GM19099 (cell line): ENCODE measurements around the gene CEMP1.

ENCODE experiments used
- POLR2A ChIP-seq: IDR thresholded peaks from 3 replicates; pipeline ENCODE4 v1.6.1; 2011; ENCODE audit warnings: low read depth; ENCODE audit not compliant: insufficient read length; ENCODE audit errors: extremely low read depth

CEMP1 gene, protein sequence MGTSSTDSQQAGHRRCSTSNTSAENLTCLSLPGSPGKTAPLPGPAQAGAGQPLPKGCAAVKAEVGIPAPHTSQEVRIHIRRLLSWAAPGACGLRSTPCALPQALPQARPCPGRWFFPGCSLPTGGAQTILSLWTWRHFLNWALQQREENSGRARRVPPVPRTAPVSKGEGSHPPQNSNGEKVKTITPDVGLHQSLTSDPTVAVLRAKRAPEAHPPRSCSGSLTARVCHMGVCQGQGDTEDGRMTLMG

DNA sequence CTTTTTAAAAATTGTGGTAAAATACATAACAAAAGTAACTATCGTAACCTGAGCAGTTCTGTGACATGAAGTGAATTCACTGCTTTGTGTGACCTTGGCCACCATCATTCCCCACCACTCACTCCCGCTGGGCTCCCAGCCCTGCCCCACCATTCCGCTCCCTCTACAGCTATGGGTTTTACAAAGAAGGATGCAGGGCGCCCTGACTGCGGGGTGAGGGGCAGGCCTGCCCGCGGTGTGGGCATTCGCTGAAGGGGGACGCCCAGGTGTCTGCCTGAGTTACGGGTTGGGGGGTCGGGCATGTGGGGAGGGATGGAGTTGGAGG lies at the start of gene CEMP1:
Gene CEMP1, minus strand, starts transcription at position 38 of the 325 bp plus-strand sequence. CDS start 335 bp downstream, outside the sequence.
- TF ChIP-seq POLR2A = no peak

DNA sequence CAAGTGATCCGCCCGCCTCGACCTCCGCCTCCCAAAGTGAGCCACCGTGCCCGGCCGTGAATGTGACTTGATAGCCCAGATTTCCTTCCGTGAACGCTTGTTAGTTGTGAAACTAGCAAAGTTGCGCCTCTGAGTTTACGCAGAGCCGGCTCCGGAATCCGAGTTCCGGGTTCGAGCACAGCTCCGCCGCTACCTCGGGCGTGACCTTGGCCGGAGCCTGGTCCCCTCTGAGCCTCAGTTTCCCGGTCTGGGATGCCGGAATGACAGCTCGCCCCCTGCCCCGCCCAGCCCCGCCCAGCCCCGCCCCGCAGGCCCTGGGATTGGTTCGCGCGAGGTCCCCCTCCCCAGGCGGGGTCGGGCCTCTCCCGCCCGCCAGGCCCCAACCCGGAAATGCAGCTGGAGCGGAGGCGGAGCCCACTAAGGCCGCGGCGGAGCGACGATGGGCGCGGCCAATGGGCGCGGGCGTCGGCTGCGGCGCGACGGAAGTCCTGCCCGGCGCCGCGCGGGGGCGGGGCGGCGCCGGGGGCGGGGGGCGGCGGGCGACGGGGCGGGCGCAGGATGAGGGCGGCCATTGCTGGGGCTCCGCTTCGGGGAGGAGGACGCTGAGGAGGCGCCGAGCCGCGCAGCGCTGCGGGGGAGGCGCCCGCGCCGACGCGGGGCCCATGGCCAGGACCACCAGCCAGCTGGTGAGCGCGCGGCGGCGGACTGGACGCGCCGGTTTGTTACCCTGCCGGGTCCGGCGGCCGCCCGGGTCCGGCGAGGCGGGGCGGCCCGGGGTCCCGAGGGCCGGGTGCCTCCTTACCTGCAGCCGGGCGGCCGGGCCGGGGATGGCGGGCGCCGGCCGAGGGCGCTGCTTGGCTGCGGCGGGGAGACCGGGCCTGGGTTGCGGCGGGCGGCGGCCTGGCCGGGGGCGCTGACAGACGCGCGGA lies 6.5 kb upstream of the CEMP1 start, which contains the start of gene PDPK1:
Gene PDPK1, plus strand, starts transcription at position 571 of the 929 bp plus-strand sequence. Its CDS starts 92 bp downstream, at position 663.
- peak; percentile 68 for TF ChIP-seq POLR2A

DNA sequence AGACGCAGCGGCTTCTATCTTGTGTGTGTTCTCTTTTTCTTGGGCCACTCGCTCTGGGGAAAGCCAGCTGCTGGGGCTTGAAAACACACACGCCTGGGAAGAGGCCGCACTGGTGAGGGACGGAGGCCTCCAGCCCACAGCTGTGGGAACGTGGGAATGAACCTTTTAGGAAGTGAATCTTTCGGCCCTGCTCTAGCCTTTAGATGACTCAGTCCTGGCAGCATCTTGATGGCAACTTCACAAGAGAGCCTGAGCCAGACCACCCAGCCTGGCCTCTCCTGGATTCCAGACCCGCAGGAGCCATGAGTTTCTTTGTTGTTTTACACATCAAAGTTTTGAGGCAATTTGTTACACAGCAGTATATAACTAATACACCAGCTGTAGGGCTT lies 4.4 kb upstream of the CEMP1 start:
- no peak for TF ChIP-seq POLR2A

DNA sequence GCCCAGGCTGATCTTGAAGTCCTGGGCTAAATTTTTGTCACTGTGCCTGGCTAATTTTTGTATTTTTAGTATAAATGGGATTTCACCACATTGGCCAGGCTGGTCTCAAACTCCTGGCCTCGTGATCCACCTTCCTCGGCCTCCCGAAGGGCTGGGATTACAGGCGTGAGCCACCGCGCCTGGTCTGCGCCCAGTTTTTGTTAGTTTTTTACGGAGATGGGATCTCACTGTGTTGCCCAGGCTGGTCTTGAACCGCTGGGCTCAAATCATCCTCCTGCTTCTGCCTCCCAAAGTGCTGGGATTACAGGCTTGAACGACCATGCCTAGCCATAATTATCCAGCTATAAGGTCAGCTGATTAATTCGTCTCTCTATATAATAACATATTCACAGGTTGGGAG lies 2.7 kb upstream of the CEMP1 start:
- no peak for TF ChIP-seq POLR2A

DNA sequence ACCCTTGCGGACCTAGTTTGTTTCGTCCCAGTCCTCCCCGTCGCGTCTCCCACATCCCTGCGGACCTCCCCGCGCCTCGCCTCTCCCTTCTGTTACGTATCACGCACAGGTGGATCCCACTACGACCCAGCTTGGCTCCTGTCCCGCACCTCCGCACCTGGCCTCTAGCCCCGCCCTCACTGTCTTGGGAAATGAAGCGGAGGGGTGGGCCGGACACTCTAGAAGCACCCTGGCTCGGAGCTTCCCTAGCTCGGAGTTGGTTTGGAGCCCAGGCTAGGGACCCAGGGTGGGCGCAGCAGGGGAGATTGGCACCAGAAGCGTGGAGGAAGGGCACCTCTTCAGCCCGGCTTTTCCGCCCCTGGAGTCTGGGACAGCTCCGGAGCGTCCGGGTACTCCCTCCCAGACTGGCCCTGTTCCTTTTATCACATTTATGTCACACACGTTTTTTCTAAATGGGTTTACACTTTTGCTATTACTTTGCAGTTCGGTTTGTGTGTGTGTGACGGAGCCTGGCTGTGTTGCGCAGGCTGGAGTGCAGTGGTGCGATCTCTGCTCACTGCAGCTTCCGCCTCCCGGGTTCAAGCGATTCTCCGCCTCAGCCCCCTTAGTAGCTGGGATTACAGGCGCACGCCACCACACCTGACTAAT lies 1.4 kb upstream of the CEMP1 start:
- no peak for TF ChIP-seq POLR2A

DNA sequence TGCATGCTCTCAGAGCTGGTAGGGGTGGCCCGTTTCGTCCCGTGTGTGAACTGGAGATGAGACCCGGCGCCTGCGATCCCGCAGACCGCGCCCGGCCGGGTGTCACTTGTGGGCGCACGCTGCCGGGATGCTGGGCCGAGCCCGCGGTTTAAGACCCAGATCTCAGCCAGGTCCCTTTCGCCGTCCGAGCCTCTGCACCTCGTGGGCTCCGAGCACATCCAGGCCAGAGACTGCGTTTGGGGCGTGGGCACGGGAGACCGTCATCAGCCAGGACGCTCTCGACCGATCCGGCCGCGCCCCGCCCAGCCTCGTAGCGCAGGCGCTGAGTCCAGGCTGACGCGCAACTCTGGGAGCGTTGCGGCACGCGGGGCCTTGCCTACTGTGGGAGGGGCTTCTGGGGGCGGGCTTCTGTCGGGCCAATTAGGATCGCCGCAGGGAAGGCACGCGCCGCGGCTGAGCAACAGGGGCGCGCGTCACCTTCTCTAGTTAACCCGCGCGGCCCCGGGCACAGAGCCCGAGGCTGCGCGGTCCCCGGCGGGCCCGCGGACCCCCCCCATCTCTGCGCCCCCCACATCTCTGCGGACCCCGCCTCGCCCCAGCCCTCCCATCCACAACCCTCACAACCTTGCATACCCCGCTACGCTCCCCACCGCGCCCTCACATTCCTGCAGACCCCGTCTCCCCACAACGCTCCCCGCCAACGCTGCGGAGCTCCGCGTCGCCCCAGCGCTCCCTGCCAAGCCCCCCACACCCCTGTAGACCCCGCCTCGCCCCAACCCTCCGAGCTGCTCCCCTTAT lies 687 bp upstream of the CEMP1 start:
- TF ChIP-seq POLR2A = peak; percentile 54

DNA sequence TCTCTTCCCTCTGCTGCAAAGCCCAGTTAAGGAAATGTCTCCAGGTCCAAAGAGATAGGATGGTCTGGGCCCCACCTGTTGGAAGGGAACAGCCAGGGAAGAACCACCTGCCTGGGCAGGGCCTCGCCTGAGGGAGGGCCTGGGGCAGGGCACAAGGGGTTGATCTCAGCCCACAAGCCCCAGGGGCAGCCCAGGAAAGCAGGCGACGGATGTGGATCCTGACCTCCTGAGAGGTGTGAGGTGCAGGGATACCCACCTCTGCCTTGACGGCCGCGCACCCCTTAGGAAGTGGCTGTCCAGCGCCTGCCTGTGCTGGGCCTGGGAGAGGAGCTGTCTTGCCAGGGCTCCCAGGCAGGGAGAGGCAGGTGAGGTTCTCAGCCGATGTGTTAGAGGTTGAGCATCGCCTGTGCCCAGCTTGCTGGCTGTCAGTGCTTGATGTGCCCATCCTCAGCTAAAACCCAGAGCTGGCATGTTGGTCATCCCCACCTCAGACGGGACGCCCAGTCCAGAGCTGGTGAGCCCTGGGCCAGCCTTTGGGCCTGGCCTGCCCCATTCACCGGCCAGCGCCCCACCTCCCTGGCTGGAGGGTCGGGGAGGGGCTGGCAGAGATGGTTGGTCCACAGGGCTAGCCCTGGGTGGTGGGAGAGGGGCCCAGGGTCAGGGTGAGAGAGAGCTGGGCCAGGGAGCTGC lies 434 bp downstream of the CEMP1 start:
- TF ChIP-seq POLR2A = no peak

DNA sequence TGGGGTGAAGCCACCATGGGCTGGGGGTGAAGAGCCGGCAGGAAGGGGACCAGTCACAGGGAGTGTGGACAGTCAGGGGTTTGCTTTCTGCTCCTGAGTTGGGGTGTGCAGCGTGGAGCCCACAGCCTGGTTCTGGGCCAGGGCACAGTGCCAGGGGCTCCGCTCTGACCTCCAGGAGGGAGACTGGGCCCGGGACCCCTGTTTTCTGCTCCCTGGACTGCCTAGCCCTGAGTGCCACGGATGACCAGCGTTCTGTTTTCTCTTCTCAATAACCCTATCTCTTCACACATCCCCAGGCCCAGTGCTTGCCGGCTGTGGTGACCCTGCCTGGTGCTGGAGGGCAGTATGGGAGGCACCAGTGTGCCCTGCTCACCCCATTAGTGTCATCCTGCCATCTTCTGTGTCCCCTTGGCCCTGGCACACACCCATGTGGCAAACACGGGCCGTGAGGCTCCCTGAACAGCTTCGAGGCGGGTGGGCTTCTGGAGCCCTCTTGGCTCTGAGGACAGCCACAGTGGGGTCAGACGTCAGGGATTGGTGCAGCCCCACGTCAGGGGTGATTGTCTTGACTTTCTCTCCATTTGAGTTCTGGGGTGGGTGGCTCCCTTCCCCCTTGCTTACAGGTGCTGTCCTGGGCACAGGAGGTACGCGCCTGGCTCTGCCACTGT lies 1.1 kb downstream of the CEMP1 start:
- TF ChIP-seq POLR2A = no peak

DNA sequence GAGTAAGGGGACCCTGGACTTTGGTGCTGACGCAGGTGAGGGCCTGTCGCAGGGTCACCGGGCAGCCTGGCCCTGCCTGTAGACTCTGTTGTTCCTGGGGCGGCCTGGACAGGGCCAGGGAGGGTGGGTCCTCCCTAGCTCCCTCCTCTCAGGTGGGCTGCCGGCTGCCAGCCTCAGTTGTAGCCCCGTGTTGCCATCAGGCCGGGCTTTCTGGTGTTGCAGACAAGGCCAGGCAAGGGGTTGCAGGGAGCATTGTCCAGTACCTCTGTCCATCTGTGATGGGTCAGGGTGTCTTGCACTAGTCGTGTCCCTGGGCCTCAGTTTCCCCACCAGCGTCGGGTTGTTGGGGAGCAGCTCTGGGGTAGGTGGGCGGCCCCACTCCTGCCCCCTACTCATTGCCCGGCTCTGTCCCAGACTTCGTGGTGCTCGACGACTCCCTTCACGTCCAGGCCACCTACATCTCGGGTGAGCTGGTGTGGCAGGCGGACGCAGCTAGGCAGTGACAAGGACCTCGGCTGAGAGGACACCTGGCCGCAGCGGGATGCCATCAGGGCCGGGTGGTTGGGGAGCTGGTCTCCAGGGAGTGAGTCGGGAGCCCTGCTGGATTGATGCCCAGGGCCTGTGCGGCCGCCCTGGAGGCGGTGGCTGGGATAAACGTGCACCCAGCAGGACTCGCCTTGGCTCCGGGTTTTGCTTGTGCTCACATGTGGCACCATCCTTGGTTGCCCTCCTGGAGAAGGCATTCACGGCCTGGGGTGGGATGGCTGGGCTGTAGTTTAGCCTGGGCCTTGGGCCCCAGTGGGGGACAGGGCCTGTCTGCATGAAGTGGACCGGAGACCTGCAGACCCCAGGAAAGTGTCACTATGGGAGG lies 1.9 kb downstream of the CEMP1 start:
- TF ChIP-seq POLR2A = no peak

DNA sequence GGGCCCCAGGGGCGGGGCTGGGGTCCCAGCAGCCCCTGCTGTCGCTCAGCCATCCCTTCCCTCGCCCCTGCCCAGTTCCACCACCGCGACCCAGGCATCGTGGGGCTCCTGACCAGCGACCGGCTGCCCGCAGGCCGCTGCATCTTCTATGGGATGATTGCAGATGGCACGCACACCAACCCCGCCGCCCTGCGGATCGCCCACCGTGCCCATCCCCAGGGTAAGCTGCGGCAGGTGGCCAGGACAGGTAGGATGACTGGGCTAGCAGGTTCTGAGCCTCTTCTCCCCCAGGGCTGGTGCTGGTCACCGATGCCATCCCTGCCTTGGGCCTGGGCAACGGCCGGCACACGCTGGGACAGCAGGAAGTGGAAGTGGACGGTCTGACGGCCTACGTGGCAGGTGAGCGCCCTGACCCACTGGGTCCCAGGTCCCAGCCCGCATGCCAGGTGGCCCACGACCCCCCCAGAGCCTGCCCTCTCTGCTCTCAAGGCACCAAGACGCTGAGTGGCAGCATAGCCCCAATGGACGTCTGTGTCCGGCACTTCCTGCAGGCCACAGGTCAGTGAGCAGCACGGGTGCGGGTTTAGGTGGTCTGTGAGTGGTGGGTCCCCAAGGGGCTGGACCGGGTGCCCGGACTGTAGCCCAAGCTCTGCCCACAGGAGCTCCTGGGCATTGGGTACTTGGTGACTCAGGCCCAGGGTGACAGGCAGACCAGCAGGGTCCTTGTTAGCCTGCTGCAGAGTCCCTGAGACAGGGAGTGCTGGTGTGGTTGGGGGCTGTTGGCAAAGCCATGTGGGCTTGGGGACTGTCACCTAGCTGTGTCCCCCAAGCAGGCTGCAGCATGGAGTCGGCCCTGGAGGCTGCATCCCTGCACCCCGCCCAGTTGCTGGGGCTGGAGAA lies 2.8 kb downstream of the CEMP1 start:
- no peak for TF ChIP-seq POLR2A

DNA sequence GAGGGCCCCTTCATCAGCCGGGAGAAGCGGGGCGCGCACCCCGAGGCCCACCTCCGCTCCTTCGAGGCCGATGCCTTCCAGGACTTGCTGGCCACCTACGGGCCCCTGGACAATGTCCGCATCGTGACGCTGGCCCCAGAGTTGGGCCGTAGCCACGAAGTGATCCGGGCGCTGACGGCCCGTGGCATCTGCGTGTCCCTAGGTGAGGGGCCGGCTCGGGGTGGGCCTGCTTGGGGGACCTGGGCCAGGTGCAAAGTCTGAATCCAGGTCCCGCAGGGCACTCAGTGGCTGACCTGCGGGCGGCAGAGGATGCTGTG lies 3.5 kb downstream of the CEMP1 start:
- TF ChIP-seq POLR2A = no peak
